ENCODE results near the gene DRD4. TPM values are rescaled to one million over a fixed set of nuclear protein-coding genes. Genes with fewer than 3 reads are reported as not detected.

DRD4 gene
- polyA plus RNA-seq, 4 donors: 1.8 to 5.2 (median 4.7) TPM

GRCh38 chr11:620935-621814, 15.9 kb upstream of the DRD4 start:
- no peak for DNase-seq (ENCODE audit: low read depth in 4 of 4, low spot score in 2 of 4)

DNA sequence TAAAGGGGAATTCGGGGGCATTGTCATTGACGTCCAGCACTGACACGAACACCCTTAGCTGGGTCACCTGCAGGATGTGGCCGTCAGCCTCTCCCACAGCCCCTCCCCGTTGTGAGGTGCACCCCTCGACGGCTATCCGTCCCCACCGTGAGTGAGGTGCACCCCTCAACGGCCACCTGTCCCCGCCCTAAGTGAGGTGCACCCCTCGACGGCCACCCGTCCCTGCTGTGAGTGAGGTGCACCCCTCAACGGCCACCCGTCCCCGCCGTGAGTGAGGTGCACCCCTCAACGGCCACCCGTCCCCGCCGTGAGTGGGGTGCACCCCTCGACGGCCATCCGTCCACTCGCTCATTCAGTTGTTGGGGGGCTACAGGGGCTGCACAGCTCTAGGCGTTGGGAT, 15.2 kb upstream of the DRD4 start:
- DNase-seq (ENCODE audit: low read depth in 4 of 4, low spot score in 2 of 4): no peak

- DNase-seq (ENCODE audit: low read depth in 4 of 4, low spot score in 2 of 4): no peak
Observed at GRCh38 chr11:623349-623869, 13.7 kb upstream of the DRD4 start.

DNA sequence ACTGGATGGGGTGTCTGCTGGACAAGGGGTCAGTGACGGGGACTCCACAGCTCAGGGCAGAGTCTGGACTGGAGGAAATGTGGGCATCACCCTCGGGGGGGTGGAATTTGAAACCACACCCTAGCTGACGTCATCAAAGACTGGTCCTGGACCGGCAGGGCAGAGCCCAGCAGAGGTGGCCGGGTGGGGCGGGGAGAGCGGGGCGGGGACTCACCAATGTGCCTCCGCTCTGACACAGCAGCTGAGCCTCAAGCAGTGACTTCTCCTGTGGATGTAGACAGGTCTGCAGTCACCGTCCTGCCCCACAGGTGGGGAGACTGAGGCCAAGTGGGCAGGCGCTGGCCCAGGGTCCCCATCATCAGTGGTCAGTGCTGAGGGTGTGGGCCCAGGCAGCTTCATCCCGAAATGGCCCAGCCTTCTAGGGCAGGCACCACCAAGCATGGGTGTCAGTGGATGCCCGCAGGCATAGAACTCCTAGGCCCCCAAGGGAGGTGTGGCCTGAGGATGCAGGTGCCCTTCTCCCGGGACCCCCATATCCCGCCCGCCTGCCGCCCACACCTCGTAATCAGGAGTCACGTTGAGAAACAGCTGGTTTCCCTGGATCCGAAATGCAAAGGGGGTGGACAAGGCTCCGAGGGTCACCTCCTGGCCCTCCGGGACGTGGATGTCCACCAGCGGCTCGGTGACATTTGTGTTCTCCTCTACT, 12.9 kb upstream of the DRD4 start:
- no peak for DNase-seq (ENCODE audit: low read depth in 4 of 4, low spot score in 2 of 4)

DNA sequence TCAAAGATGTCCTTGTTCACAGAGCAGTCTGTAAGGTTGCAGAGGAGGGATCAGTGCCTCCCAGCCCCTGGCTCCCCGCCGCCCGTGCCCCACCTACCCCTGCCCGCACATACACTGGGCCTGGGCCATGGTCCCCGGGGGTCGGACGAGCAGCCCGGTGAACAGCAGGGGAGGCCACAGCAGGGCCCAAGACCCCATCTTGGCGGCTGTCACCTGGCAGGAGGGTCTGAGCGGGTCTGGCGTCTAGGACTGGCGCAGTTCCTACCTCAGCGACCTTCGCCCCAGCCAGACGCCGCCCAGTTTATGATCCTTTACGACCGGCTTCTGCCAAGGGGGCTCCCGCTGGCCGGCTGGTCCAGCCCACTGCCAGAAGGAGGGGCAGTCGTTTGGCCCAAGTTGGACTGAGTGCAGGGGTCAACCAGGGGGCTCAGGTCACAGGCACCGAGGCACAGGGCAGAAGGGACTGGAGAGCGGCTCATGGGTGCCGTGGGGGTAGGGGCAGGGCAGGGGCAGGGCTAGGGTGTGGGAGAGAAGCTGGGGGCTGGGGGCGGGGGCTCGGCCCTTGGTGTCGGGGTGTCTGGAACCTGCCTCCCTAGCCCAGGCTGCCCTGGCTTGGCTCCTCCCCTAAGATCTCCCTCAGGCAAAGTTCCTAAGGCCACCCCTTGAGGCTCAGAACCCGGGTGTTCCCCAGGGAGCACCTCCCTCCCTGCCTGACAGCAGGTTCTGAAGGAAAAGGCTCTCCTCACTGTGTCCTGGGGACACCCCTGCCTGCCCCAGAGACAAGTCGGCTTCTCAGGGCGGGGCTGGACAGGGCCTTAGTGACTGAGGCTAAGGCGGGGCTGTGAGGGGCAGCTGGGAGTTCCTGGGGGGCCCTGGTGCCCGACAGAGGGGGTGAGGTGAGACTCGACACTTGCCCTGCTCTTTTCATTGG, 12.1 kb upstream of the DRD4 start, which contains the start of gene CDHR5:
Gene CDHR5, minus strand, starts transcription at position 251 of the 931 bp plus-strand sequence. Its CDS starts 53 bp downstream, at position 198.
- DNase-seq (ENCODE audit: low read depth in 4 of 4, low spot score in 2 of 4): no peak

GRCh38 chr11:625636-626268, 11.3 kb upstream of the DRD4 start:
- no peak for DNase-seq (ENCODE audit: low read depth in 4 of 4, low spot score in 2 of 4)

DNA sequence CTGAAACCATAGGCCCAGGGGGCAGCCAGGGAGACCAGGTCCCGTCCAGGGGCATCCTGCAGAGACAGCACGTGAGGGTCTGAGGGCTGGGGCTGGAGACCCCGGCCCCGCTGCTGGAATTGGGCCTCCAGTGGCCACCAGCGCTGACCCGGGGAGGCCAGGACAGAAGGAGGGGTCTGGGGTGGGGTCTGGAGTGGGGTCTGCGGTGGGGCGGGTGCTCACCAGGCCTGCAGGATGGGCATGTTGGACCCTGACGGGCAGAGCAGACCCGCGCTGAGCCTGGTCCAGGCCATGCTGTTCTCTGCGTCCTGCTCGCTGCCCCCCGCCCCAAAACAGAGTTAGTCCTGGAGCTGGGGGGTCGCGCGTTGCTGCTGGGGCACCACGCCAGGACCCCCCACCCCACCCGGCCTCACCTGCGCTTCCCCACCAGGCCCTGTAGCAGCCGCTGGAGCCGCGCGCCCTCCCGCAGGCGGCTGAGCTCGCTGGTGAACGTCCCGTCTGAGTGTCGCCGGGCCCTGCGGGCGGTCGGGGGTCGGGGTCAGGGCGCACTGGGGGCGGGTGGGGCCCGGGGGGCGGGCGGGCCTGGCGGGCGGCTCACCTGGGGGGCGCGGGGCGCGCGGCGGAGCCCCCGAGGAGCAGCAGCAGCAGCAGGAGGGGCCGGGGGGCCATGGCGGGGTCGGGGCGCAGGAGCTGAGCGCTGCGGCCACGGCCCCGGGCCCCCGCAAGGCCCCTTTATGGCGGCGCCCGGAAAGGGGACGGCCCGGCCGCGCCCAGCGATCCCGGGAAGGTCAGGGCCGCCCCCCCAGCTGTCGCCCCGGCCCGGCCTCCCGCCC, 10.4 kb upstream of the DRD4 start, which contains the start of gene SCT:
Gene SCT, minus strand, starts transcription at position 707 of the 833 bp plus-strand sequence. Its CDS starts 38 bp downstream, at position 669.
- DNase-seq (ENCODE audit: low read depth in 4 of 4, low spot score in 2 of 4): no peak

- no peak for DNase-seq (ENCODE audit: low read depth in 4 of 4, low spot score in 2 of 4)
Observed at GRCh38 chr11:627308-627576, 9.8 kb upstream of the DRD4 start.

DNA sequence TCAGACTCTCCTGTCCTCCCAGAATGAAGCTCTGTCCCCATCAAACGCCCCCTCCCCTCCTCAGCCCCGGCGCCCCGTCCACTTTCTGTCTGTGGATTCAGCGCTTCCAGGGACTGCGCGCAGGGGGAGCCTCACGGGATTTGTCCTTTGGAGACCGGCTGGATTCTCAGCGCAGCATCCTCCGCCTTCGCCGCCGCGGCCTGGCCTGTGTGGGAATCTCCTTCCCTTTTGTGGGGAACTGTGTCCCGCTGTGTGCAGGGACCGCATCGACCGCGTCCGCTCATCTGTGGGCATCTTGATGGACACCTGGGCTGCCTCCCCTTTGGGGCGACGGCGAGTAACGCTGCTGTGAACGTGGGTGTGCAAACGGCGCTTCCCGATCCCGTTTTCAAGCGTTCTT, 9.0 kb upstream of the DRD4 start:
- no peak for DNase-seq (ENCODE audit: low read depth in 4 of 4, low spot score in 2 of 4)

DNA sequence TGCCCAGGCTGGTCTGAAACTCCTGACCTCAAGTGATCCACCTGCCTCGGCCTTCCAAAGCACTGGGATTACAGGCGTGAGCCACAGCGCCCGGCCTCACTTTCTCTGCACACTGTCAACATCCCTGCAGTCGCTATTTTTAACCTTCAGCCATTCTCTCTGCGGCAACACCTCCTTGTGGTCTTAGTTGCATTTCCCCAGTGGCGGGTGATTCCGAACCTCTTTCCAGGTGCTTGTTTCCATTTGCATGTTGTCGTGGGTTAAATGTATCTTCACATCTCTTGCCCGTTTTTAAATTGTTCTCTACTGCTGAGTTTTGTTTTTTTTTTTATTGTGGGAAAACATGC, 7.9 kb upstream of the DRD4 start:
- DNase-seq (ENCODE audit: low read depth in 4 of 4, low spot score in 2 of 4): no peak

- DNase-seq (ENCODE audit: low read depth in 4 of 4, low spot score in 2 of 4): no peak
Observed at GRCh38 chr11:630871-631270, 6.2 kb upstream of the DRD4 start.

GRCh38 chr11:635945-636510, 1.0 kb upstream of the DRD4 start:
- no peak for DNase-seq (ENCODE audit: low read depth in 4 of 4, low spot score in 2 of 4)

DNA sequence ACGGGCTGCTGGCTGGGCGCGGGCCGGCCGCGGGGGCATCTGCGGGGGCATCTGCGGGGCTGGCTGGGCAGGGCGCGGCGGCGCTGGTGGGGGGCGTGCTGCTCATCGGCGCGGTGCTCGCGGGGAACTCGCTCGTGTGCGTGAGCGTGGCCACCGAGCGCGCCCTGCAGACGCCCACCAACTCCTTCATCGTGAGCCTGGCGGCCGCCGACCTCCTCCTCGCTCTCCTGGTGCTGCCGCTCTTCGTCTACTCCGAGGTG, 194 bp downstream of the DRD4 start:
- no peak for DNase-seq (ENCODE audit: low read depth in 4 of 4, low spot score in 2 of 4)

DNA sequence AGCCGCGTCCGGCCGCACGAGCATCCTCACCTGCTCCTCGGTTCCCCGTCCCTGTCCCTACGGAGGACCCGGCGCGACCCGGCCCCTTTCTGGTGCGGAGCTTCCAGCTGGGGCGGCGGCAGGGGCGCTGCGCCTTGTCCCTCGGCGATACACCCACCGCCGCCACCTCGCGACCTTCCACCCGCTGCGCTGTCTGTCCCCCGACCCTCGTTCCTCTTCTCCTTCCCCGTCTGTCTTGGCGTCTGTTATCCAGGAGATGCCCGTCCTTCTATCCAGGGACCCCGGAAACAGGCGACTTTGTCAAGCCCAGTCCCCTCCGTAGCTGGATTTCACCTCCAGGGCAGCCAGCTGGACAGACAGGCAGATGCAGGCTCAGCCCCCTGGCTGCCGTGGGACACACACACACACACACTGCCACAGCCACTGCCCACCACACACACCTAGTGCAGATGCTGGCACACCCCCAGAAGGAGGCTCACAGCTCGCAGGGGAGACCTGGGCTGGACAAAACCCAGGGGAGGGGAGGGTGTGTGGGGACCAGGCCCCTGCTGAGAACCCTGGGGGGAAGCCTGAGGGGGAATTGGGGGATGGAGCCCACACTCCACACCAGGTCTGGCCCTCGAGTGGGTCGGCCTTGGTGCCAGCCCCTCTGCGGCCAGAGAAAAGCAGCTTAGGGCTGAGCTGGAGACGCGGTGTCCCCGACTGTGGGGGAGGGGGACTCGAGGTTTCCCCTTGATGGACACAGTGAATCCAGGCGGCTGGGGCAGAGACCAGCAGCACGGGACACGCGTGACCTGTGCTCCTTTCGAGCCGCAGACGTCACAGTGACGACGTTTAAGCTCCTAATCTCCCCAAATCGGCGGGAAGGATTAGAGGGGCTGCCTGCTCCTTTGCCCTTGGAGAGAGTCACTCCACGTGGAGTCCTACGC, 788 bp downstream of the DRD4 start:
- DNase-seq (ENCODE audit: low read depth in 4 of 4, low spot score in 2 of 4): no peak

DNA sequence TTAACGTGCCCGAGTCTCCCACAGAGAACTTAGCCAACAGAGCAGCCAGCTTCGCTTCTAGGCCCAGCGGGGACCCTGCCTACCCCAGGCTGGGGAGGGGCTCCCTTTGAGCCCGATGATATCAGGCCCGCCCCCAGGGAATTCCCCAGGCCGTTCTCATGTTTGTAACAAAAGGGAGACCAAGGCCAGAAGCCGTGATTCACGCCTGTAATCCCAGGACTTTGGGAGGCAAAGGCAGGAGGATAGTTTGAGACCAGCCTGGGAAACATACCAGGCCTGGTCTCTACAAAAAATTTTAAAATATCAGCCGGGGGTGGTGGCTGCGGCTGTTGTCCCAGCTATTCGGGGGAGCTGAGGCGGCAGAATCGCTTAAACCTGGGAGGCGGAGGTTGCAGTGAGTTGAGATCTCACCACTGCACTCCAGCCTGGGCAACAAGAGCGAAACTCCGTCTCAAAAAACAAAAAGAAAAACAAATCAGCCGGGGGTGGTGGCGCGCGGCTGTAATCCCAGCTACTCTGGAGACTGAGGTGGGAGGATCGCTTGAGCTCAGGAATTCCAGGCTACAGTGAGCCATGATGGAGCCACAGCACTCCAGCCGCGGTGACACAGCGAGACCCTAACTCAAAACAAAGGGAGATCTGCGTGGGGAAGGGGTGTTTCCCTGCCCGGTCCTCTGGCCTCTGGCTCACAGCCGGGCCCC, 1.7 kb downstream of the DRD4 start:
- DNase-seq (ENCODE audit: low read depth in 4 of 4, low spot score in 2 of 4): no peak

DNA sequence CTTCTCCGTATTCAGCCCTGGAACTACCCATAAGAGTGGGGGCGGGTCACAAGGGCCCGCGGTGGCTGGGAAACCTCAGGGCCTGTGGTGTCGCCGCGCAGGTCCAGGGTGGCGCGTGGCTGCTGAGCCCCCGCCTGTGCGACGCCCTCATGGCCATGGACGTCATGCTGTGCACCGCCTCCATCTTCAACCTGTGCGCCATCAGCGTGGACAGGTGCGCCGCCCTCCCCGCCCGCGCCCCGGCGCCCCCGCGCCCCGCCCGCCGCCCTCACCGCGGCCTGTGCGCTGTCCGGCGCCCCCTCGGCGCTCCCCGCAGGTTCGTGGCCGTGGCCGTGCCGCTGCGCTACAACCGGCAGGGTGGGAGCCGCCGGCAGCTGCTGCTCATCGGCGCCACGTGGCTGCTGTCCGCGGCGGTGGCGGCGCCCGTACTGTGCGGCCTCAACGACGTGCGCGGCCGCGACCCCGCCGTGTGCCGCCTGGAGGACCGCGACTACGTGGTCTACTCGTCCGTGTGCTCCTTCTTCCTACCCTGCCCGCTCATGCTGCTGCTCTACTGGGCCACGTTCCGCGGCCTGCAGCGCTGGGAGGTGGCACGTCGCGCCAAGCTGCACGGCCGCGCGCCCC, 2.4 kb downstream of the DRD4 start:
- no peak for DNase-seq (ENCODE audit: low read depth in 4 of 4, low spot score in 2 of 4)

DNA sequence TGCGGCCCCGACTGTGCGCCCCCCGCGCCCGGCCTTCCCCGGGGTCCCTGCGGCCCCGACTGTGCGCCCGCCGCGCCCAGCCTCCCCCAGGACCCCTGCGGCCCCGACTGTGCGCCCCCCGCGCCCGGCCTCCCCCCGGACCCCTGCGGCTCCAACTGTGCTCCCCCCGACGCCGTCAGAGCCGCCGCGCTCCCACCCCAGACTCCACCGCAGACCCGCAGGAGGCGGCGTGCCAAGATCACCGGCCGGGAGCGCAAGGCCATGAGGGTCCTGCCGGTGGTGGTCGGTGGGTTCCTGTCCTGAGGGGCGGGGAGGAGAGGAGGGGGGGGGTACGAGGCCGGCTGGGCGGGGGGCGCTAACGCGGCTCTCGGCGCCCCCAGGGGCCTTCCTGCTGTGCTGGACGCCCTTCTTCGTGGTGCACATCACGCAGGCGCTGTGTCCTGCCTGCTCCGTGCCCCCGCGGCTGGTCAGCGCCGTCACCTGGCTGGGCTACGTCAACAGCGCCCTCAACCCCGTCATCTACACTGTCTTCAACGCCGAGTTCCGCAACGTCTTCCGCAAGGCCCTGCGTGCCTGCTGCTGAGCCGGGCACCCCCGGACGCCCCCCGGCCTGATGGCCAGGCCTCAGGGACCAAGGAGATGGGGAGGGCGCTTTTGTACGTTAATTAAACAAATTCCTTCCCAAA, 3.1 kb downstream of the DRD4 start:
- no peak for DNase-seq (ENCODE audit: low read depth in 4 of 4, low spot score in 2 of 4)

Data from left renal cortex interstitium (tissue), 4 donors.